GM21619 (cell line): Measurements from ENCODE around the gene CPXM2.

Source experiments
- ATAC-seq: cut with Tn5 transposase; IDR thresholded peaks from one replicate; pipeline ENCODE4 v1.9.1; 2021; ENCODE audit not compliant: unreplicated experiment

Gene CPXM2

GRCh38 chr10:123778719-123779517, 112.7 kb downstream of the CPXM2 start:
- ATAC-seq = no peak

- no peak for ATAC-seq
Observed at GRCh38 chr10:123777881-123778280, 113.7 kb downstream of the CPXM2 start.

- ATAC-seq = no peak
Observed at GRCh38 chr10:123774132-123774742, 117.4 kb downstream of the CPXM2 start.

- ATAC-seq = no peak
Observed at GRCh38 chr10:123772645-123773508, 118.7 kb downstream of the CPXM2 start.

GRCh38 chr10:123771877-123772644, 119.5 kb downstream of the CPXM2 start:
- no peak for ATAC-seq

GRCh38 chr10:123769647-123770046, 122.0 kb downstream of the CPXM2 start:
- no peak for ATAC-seq

- no peak for ATAC-seq
Observed at GRCh38 chr10:123766761-123767160, 124.8 kb downstream of the CPXM2 start.

- ATAC-seq = no peak
Observed at GRCh38 chr10:123766012-123766411, 125.6 kb downstream of the CPXM2 start.

- ATAC-seq = no peak
Observed at GRCh38 chr10:123761666-123762230, 129.9 kb downstream of the CPXM2 start.

- ATAC-seq = no peak
Observed at GRCh38 chr10:123761038-123761428, 130.6 kb downstream of the CPXM2 start.

GRCh38 chr10:123760356-123761037, 131.1 kb downstream of the CPXM2 start:
- ATAC-seq = no peak

GRCh38 chr10:123759501-123760031, 132.0 kb downstream of the CPXM2 start:
- ATAC-seq = no peak

GRCh38 chr10:123759041-123759440, 132.6 kb downstream of the CPXM2 start:
- ATAC-seq = no peak

GRCh38 chr10:123757853-123758252, 133.8 kb downstream of the CPXM2 start:
- no peak for ATAC-seq

GRCh38 chr10:123755061-123755460, 136.5 kb downstream of the CPXM2 start:
- no peak for ATAC-seq

GRCh38 chr10:123754123-123754522, 137.5 kb downstream of the CPXM2 start:
- ATAC-seq = no peak

GRCh38 chr10:123751342-123752134, 140.1 kb downstream of the CPXM2 start:
- no peak for ATAC-seq

GRCh38 chr10:123750901-123751300, 140.7 kb downstream of the CPXM2 start:
- ATAC-seq = no peak

GRCh38 chr10:123748711-123749110, 142.9 kb downstream of the CPXM2 start:
- ATAC-seq = no peak
